Activated CD8-positive, alpha-beta memory T cell treated with anti-CD3 and anti-CD28 coated beads, Interleukin-2, amount 10 ng/mL, durations not matched to agents 7 days and 5 days (primary cell): Measurements from ENCODE around the gene CHST8. TPM values are rescaled to one million over a fixed set of nuclear protein-coding genes. Genes with fewer than 3 reads are reported as not detected.
A peak's percentile ranks its signal among the peaks of the same experiment; 100 is the strongest.
"Not testable (repeated sequence)": the region's sequence is repeated elsewhere in the genome, so short reads cannot be mapped to it uniquely, and the experiment has no call there.

ENCODE experiments used
- ATAC-seq: fragments of 150-1000 bp; cut with Tn5 transposase; one replicate; pipeline ENCODE4 v1.10.0; 2021; ENCODE audit warnings: moderate library complexity
- CTCF ChIA-PET: fragments of 350-600 bp; sonication (Branson Sonifier 250); formaldehyde crosslinking; loops from one replicate; lab custom pipeline; 2021; ENCODE audit warnings: antibody characterized with exemption; lab: Charles Lee
- DNase-seq: peaks from one replicate; pipeline ENCODE4 v3.0.0-alpha.2; 2020
- H3K27ac Mint-ChIP-seq: one replicate; pipeline ENCODE4 v1.8.0; 2021; ENCODE audit warnings: mild to moderate bottlenecking, mixed read lengths
- H3K27me3 Mint-ChIP-seq: one replicate; pipeline ENCODE4 v1.8.0; 2021; ENCODE audit warnings: mixed read lengths
- H3K36me3 Mint-ChIP-seq: one replicate; pipeline ENCODE4 v1.8.0; 2021; ENCODE audit warnings: mild to moderate bottlenecking, mixed read lengths
- H3K4me1 Mint-ChIP-seq: one replicate; pipeline ENCODE4 v1.8.0; 2021; ENCODE audit warnings: mixed read lengths
- H3K4me3 Mint-ChIP-seq: one replicate; pipeline ENCODE4 v1.8.0; 2021; ENCODE audit warnings: mild to moderate bottlenecking, moderate library complexity, mixed read lengths
- H3K9me3 Mint-ChIP-seq: one replicate; pipeline ENCODE4 v1.8.0; 2022; ENCODE audit warnings: low read depth, mixed read lengths
- total RNA-seq, 2 experiments: library from RNA; stranded (reverse); gene quantifications; one replicate each; pipeline ENCODE4 v1.2.3, GENCODE V29; 2021

The CHST8 gene
- total RNA-seq, 2 experiments from 2014 or later: not detected

- no peaks in the 10 kb centered on the region for H3K27me3 Mint-ChIP-seq
- H3K4me1 Mint-ChIP-seq: peaks cover 5% of the 10 kb centered on the region
- no peak for DNase-seq
- H3K4me3 Mint-ChIP-seq: no peak overlapping the region
- no peaks in the 10 kb centered on the region for H3K36me3 Mint-ChIP-seq
- no peak overlapping the region for H3K27ac Mint-ChIP-seq
- ATAC-seq: no peak
- no peaks in the 10 kb centered on the region for H3K9me3 Mint-ChIP-seq
- CTCF ChIA-PET: interaction anchor here (0.9 kb wide), 1 partner anchor 30 kb away, joined by 3 read pairs; no protein-coding TSS in a partner anchor
These were observed 186.6 kb downstream of the CHST8 start for GRCh38 chr19:33808399-33808798.

DNA sequence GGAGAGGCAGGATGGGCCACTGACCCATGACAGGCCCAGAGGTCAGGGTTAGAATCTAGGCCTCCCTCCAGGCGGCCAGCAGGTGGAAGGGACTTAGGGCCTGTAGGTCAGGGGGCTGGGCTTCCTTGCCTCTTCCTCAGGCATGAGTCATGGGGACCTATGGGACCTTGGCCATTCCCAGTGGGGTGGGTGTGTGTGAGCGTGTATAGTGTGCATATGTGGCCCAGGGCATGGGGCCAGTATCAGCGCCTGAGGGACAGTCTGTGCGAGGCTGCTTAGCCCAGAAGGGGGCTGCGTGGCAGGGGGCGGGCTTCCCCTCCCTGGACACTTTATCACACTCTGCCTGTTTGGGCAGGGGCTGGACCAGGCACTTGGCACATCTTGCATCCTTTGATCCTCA, 188.2 kb downstream of the CHST8 start:
- CTCF ChIA-PET: no interaction called here
- ATAC-seq: no peak
- no peaks in the 10 kb centered on the region for H3K36me3 Mint-ChIP-seq

DNA sequence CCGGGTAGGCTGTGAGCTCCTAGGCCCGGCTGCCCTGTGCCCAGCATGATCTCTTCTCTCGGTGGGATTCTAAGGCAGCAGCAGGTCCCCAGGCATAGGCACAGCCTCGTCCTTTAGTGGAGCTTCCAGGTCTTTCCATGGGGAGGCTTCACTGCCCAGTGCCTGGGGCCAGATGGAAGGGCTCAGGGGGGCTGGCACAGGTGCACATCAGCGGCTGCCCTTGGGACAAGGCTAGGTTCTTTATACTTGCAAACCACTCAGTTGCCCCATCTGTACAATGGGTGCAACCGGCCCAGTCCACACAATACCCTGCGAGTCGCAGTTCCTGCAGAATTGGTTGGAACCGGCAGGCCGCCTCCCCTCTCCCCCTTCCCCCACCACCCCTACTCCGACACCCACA, 189.1 kb downstream of the CHST8 start:
- Mint-ChIP-seq H3K27me3 (no peaks in the 10 kb centered on the region), H3K36me3 (no peaks in the 10 kb centered on the region), H3K27ac (no peak overlapping the region), H3K4me1 (peaks cover 5% of the 10 kb centered on the region), H3K9me3 (no peaks in the 10 kb centered on the region), H3K4me3 (no peak overlapping the region)
- ATAC-seq (no peak), DNase-seq (no peak)
- CTCF ChIA-PET: no interaction called here

More for the DNA sequence above, 188.2 kb downstream of the CHST8 start:
- Mint-ChIP-seq H3K27ac (no peak overlapping the region), H3K27me3 (no peaks in the 10 kb centered on the region), H3K4me1 (peaks cover 5% of the 10 kb centered on the region), H3K9me3 (no peaks in the 10 kb centered on the region), H3K4me3 (no peak overlapping the region)
- DNase-seq: no peak

- DNase-seq: no peak
- Mint-ChIP-seq H3K4me3 (no peak overlapping the region), H3K27me3 (no peaks in the 10 kb centered on the region), H3K4me1 (peaks cover 3% of the 10 kb centered on the region), H3K27ac (no peak overlapping the region), H3K9me3 (no peaks in the 10 kb centered on the region), H3K36me3 (no peaks in the 10 kb centered on the region)
- CTCF ChIA-PET: no interaction called here
- no peak for ATAC-seq
These were observed 189.5 kb downstream of the CHST8 start for GRCh38 chr19:33811246-33811645.

GRCh38 chr19:33811736-33812387, 190.1 kb downstream of the CHST8 start:
- H3K9me3 Mint-ChIP-seq: no peaks in the 10 kb centered on the region
- DNase-seq (no peak), ATAC-seq (no peak)
- H3K36me3 Mint-ChIP-seq: no peaks in the 10 kb centered on the region
- no peak overlapping the region for H3K27ac Mint-ChIP-seq
- H3K4me1 Mint-ChIP-seq: no peaks in the 10 kb centered on the region
- no peaks in the 10 kb centered on the region for H3K27me3 Mint-ChIP-seq
- CTCF ChIA-PET: no interaction called here
- H3K4me3 Mint-ChIP-seq: no peak overlapping the region

DNA sequence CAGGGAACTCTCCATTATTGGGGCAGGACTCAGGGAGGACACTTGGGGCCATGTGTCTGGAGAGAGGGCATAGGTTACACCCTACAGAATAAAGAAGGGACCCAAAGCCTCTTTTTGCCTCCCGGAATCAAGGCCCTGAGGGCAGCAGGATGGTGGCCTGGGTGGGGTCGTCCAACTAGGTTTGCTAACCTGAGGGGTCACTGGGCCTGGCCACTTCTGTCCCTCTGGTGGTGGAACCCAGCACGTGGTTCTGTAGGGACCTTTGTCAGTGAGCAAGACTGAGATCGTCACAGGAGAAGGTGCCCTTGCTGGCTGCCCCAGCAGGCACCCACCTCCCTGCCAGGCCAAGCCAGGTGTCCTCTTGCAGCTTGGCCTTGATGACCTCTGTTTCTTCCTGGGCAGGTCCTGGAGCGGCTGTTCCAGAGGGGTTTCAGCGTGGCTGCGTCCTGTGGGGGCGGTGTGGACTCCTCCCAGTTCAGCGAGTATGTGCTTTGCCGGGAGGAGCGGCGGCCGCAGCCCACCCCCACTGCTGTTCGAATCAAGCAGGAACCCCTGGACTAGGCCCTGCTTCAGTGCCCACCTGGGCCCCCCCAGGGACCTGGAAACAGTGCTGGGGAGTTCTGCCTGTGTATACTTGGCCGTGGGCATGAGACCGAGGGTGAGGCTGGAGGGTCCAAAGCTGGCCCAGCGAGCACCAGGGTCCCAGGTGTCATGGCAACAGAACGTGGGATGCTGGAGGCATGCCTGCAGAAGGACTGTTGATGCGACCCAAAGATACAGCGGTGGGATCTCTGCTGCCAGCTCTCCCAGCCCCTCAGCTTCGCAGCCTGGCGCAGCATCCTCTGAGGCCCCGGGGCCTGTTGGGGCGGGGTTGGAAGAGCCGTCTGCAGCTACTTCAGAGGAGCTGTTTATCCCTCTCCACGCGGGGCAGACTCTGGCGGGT, 190.9 kb downstream of the CHST8 start:
- Mint-ChIP-seq H3K4me3 (no peak overlapping the region), H3K27ac (no peak overlapping the region), H3K9me3 (no peaks in the 10 kb centered on the region), H3K4me1 (no peaks in the 10 kb centered on the region), H3K36me3 (no peaks in the 10 kb centered on the region), H3K27me3 (no peaks in the 10 kb centered on the region)
- ATAC-seq: no peak
- CTCF ChIA-PET: no interaction called here
- DNase-seq: no peak

GRCh38 chr19:33813391-33814101, 191.8 kb downstream of the CHST8 start:
- H3K27ac Mint-ChIP-seq: no peak overlapping the region
- H3K27me3 Mint-ChIP-seq: peaks cover 1% of the 10 kb centered on the region
- H3K9me3 Mint-ChIP-seq: no peaks in the 10 kb centered on the region
- DNase-seq: no peak
- CTCF ChIA-PET: no interaction called here
- no peak for ATAC-seq
- H3K36me3 Mint-ChIP-seq: no peaks in the 10 kb centered on the region
- no peak overlapping the region for H3K4me3 Mint-ChIP-seq
- H3K4me1 Mint-ChIP-seq: no peaks in the 10 kb centered on the region

DNA sequence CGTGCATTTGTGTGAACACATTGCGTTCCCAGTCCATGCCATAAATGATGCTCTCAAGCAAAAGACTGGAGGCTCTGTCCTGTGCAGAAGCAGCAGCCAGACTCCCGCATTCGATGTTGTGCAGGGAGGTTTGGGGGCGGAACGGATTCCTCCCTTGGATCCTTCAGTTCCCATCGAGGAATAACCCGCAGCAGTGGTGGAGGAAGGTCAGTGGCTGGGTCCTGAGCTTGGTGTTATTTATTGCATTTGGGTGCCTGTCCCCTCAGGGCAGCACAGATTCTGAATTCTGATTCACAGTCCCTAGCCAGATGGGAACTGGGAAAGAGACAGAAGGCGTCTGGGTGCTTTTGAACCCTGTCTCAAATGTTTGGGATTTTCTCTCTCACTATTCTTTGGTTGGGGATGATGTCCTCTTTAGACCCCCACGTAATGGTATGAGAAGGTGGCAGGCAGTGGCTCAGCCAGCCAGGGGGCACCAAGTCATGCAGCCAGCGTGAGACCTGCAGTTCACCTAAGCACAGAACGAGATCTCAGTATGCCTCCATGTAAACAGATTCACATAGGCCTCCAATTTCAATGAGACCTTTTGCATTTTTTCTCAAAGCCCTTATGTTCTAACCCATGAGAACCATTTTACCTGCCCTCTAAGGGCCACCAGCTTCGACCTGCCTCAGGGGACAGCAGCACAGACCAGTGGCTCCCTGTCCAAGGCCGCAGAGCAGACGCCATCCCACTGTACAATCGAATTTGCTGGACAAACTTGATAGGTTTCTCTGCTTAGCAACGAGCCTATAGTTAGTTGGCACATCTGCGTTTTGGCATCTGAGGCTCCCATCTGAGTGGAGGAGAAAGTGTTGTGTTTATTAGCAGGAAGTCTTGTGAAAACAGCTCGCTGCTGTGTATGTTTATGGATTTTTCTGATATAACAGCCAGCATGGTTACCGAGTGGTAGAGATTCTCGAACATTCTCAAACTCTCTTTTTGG, 192.7 kb downstream of the CHST8 start:
- Mint-ChIP-seq H3K4me3 (no peak overlapping the region), H3K36me3 (no peaks in the 10 kb centered on the region), H3K4me1 (peaks cover 4% of the 10 kb centered on the region), H3K27ac (no peak overlapping the region), H3K27me3 (peaks cover 8% of the 10 kb centered on the region), H3K9me3 (no peaks in the 10 kb centered on the region)
- no peak for DNase-seq
- CTCF ChIA-PET: interaction anchor here (1.8 kb wide), 1 partner anchor 37 kb away, joined by 6 read pairs; no protein-coding TSS in a partner anchor
- no peak for ATAC-seq

DNA sequence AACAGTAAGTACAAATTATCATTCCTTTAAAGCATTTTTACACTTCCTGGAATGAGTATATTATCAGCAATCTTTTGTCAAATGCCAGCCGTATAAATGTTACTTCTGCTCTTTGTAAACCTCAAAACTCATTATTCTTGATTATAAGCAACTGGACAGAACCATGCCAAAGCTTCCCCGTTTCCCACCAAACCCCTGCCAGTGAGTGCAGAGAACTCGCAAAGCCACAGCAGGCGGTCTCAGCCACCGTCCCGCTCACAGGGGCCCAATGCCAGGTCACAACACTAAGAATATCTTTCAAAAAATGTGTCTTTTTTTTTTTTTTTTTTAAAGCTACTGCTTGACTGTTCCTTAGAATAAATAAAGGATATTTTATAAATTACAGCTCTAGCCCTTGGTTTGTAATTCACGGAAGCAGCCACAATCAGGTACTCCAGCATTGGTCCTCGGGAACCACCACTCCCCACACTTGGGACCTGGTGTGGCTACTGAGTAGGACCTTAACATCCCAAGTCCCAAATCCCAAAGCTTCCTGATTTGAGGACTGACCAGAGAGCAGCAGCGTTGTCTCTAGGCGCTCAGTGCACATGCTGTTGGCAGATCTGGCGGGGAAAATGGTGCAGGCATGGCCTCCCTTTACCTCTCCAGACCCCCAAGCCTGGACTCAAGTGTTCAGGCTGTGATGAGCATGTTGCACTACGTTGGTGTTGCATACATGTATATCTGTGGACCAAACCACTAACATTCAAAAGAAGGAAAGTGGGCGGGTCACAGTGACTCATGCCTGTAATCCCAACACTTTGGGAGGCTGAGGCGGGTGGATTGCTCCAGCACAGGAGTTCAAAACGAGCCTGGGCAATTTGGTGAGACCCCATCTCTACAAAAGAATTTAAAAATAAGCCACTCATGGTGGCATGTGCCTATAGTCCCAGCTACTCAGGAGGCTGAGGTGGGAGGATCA, 193.9 kb downstream of the CHST8 start:
- peaks cover 9% of the 10 kb centered on the region for H3K27me3 Mint-ChIP-seq
- DNase-seq (no peak), ATAC-seq (no peak)
- no peak overlapping the region for H3K4me3 Mint-ChIP-seq
- no peaks in the 10 kb centered on the region for H3K9me3 Mint-ChIP-seq
- CTCF ChIA-PET: interaction anchor here (0.6 to 1.8 kb wide), 2 partner anchors 38 to 633 kb away, joined by 3 to 6 read pairs; no protein-coding TSS in a partner anchor
- H3K27ac Mint-ChIP-seq: no peak overlapping the region
- peaks cover 9% of the 10 kb centered on the region for H3K4me1 Mint-ChIP-seq
- H3K36me3 Mint-ChIP-seq: no peaks in the 10 kb centered on the region

DNA sequence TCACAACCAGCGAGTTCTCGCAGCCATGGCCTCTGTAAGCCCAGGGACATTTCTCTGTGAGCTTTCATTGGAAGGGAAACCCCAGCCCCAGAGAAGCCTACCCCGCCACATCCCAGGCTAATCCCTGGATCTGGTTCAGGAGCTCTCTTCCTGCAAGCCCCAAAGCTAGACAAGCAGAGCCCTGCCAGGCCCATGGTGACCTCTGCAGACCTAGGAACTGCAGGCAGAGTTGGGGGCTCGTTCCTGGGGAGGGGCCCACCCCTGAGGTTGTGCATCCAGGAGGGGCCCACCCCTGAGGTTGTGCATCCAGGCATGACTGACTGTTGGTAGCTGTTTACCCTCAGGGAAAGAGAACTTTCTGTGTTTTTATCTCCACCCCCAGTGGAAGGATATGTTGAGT, 196.7 kb downstream of the CHST8 start:
- H3K4me3 Mint-ChIP-seq: no peak overlapping the region
- CTCF ChIA-PET: interaction anchor here (3.6 kb wide), 1 partner anchor 39 kb away, joined by 24 read pairs; no protein-coding TSS in a partner anchor
- no peak overlapping the region for H3K27ac Mint-ChIP-seq
- ATAC-seq (no peak), DNase-seq (no peak)
- peaks cover 23% of the 10 kb centered on the region for H3K27me3 Mint-ChIP-seq
- H3K36me3 Mint-ChIP-seq: no peaks in the 10 kb centered on the region
- peaks cover 21% of the 10 kb centered on the region for H3K4me1 Mint-ChIP-seq
- H3K9me3 Mint-ChIP-seq: no peaks in the 10 kb centered on the region

DNA sequence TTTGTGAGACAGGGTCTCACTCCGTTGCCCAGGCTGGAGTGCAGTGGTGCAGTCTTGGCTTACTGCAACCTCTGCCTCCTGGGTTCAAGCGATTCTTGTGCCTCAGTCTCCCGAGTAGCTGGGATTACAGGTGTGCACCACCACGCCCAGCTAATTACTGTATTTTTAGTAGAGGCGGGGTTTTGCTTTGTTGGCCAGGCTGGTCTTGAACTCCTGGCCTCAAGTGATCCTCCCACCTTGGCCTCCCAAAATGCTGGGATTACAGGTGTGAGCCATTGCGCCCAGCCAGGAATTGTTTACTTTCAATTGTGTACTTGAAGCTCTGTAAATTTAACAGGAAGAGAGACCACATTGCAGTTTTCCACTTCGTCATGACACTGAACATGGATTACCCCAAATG, 197.3 kb downstream of the CHST8 start:
- Mint-ChIP-seq H3K4me1 (peaks cover 21% of the 10 kb centered on the region), H3K4me3 (peak overlapping the region; percentile 24), H3K27me3 (peaks cover 23% of the 10 kb centered on the region)
- DNase-seq, H3K27ac Mint-ChIP-seq, H3K36me3 Mint-ChIP-seq, ATAC-seq, H3K9me3 Mint-ChIP-seq: not testable (repeated sequence)
- CTCF ChIA-PET: interaction anchor here (0.8 to 3.6 kb wide), 6 partner anchors 10 to 302 kb away, joined by 3 to 24 read pairs (median 4); partner anchors contain the start of gene KCTD15
